GM21515 (cell line): ENCODE data around the gene PRKCH.

Source experiments
- ATAC-seq: cut with Tn5 transposase; IDR thresholded peaks from one replicate; pipeline ENCODE4 v1.9.1; 2021; ENCODE audit not compliant: unreplicated experiment

PRKCH gene

GRCh38 chr14:61486930-61487495 is 165.6 kb downstream of the PRKCH start:
- no peak for ATAC-seq

- ATAC-seq, result no peak
Measured at GRCh38 chr14:61488417-61489401, 167.3 kb downstream of the PRKCH start.

GRCh38 chr14:61489512-61489911 is 168.1 kb downstream of the PRKCH start:
- no peak for ATAC-seq

DNA sequence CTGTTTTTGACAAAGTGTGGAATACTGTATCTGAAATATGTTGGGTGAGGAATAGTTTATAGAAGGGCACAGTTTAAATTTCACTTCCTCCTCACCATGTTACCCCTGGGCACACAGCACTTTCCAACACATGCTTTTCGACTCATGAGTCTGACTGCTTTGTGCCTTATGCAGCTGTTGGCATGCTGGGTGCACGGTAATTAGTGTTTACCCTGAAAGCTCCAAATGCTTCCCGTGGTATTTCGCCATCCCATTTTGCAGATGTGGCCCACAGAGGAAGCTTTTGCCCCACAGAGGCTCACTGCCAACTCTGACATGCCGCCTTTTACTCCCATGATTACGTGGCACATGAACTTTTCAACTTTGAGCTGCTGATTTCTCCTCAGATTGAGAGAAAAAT is 168.6 kb downstream of the PRKCH start:
- no peak for ATAC-seq

GRCh38 chr14:61491224-61491623 is 169.8 kb downstream of the PRKCH start:
- ATAC-seq, result no peak

- ATAC-seq, result no peak
Measured at GRCh38 chr14:61491876-61492434, 170.6 kb downstream of the PRKCH start.

DNA sequence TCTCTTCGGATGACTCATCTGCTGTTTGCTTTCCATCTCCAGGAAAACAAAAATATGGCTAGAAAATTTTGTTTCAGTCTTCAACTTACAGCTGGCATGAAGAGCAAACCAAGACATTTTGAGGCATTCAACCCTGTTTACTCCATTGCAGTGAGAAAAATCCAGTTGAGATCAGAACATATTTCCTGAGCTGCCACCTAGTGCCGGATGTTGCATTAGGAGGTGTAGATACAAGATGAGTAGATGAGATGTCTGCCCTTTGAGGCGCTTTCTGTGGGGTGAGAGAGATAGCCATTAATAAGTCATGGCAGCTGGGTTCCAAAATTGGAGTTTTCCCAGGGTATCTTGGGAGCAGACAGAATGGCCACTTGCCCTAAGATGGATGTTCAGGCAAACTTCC is 171.1 kb downstream of the PRKCH start:
- no peak for ATAC-seq

DNA sequence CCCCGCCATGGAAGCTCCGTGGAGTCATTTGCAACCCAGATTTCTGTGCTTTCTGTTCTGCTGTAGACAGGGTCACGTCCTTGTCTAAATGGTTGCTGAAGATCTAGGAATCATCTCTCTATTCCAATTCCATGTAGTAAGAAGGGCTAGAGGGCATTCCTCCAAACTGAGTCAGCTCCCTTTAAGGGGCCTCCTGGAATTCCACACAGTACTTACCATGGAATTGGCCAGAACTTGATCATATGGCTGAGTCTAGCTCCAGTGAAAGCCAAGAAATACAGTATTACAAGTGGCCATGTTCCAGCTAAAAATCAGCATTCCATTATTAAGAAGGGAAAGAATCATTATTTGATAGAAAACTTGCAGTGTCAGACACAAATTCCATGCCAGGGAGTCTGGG is 171.9 kb downstream of the PRKCH start:
- ATAC-seq, result no peak

GRCh38 chr14:61494018-61494417 is 172.6 kb downstream of the PRKCH start:
- no peak for ATAC-seq

- no peak for ATAC-seq
Measured at GRCh38 chr14:61495809-61496208, 174.4 kb downstream of the PRKCH start.

DNA sequence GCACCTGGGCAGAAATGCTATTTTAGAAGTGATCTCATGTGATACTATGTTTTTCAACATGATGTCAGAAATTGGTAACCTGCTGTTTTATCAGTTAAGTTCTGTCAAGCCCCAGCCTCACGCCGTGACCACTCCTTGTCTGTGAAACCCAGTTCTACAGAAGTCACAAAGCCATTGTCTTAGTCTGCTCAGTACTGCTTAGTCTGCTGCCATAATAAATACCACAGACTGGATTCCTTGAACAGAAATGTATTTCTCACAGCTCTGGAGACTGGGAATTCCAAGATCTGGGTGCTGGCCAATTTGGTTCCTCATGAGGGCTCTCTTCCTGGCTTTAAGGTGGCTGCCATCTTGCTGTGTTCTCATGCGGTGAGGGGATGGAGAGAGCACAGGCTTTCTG is 176.9 kb downstream of the PRKCH start:
- ATAC-seq, result no peak

DNA sequence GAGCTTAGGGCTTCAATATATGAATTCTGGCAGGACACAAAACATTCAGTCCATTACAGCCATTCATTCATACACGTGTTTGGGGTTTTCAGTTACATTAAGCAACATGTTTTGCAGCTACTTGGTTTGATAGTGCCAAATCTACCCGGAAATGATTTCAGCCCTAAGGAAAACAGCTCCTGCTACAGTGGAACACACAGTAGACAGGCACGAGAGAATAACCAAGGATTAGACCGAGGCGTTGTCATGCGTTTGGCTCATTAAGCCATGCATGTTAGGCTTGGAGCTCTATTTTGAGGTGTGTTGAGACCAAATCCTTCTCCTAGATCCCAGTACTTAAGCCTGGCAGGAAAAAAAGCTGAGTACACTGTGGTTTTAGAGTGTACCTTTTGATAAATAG is 177.4 kb downstream of the PRKCH start:
- no peak for ATAC-seq

DNA sequence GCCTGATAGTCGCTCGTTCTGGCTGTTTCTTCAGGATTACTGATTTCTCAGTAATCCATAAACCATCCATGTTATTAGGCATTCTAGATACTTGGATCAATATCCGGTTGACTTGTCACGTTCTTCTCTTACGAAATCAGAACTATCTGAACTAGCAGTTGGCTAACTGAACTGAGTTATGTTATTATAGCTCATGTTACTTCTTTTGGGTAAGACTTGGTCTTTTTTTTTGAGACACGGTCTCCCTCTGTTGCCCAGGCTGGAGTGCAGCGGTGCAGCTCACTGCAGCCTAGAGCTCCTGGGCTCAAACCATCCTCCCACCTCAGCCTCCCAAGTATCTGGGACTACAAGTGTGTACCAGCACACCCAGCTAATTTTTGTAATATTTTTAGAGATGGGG is 178.6 kb downstream of the PRKCH start:
- no peak for ATAC-seq

DNA sequence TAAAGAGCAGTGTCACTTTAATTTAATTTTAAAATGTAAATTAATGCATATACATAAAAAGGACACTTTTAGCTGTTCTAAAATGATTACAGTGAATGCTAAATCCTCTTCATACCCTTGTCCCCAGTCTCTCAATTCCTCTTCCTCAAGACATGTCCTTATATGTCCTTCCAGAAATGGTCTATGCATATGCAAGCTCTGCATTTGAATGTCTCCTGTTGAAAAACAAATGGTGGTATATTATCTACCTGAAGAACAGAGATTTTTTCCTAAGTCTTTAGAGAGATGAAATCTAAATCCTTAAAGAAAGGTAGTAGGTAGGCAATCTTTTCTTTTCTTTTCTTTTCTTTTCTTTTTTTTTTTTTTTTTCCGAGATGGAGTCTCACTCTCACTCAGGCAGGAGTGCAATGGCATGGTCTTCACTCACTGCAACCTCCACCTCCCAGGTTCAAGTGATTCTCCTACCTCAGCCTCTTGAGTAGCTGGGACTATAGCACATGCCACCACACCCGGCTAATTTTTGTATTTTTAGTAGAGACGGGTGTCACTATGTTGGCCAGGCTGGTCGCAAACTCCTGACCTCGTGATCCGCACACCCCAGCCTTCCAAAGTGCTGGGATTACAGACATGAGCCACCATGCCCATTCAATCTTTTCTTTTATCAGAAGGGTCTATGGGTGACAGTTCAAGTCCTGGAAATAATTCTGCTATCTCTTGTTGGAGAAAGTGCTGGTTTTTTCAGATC is 180.5 kb downstream of the PRKCH start:
- no peak for ATAC-seq

- peak; percentile 5 for ATAC-seq
Measured at GRCh38 chr14:61502459-61503093, 181.2 kb downstream of the PRKCH start.

GRCh38 chr14:61503167-61503801 is 181.9 kb downstream of the PRKCH start:
- peak; percentile 75 for ATAC-seq

GRCh38 chr14:61504901-61505300 is 183.5 kb downstream of the PRKCH start:
- ATAC-seq, result no peak

GRCh38 chr14:61505815-61506809 is 184.7 kb downstream of the PRKCH start:
- ATAC-seq, result no peak

- ATAC-seq, result no peak
Measured at GRCh38 chr14:61508526-61508925, 187.1 kb downstream of the PRKCH start.
